ENCODE data around the gene TOMM40.

The TOMM40 gene

GRCh38 chr19:44951179-44952159, 60.4 kb downstream of the TOMM40 start:
- peak; percentile 88 to 91 for DNase-seq (ENCODE audit: low read depth in 2 of 2)
- no peak overlapping the region for H3K4me3 ChIP-seq (replicated peaks in 1 of 2; ENCODE audit: low read depth in 2 of 2, low read length in 2 of 2)
- TF ChIP-seq, protein P1, sequence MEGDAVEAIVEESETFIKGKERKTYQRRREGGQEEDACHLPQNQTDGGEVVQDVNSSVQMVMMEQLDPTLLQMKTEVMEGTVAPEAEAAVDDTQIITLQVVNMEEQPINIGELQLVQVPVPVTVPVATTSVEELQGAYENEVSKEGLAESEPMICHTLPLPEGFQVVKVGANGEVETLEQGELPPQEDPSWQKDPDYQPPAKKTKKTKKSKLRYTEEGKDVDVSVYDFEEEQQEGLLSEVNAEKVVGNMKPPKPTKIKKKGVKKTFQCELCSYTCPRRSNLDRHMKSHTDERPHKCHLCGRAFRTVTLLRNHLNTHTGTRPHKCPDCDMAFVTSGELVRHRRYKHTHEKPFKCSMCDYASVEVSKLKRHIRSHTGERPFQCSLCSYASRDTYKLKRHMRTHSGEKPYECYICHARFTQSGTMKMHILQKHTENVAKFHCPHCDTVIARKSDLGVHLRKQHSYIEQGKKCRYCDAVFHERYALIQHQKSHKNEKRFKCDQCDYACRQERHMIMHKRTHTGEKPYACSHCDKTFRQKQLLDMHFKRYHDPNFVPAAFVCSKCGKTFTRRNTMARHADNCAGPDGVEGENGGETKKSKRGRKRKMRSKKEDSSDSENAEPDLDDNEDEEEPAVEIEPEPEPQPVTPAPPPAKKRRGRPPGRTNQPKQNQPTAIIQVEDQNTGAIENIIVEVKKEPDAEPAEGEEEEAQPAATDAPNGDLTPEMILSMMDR (IDR thresholded peaks at IDR 0.05; ENCODE audit: low read depth, low read length), result peak; percentile 81
